GM21717 (cell line): ENCODE measurements around the gene GARNL3.

Experiments used
- ATAC-seq: cut with Tn5 transposase; IDR thresholded peaks from one replicate; pipeline ENCODE4 v1.9.1; 2021; ENCODE audit warnings: mild to moderate bottlenecking, moderate library complexity; ENCODE audit not compliant: unreplicated experiment

GARNL3 gene

DNA sequence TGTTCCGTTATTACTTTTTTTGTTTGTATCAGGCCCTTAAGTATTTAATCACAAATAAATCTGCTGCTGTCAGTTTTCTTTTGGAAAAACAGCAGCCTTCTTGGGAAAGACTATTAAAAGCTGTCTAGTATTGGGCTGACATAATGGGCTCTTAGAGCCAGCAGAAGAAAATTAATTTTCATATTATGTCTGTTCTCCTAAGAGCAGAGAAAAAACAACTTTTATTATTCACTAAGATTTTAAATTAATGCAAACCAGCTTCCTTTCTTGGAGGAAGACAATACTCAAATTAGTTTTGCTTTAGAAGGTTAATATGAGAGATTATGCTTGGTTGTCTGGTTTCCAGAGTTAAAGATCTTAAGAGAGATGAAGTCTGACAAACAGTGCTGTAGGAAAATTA lies 30.6 kb upstream of the GARNL3 start:
- ATAC-seq: no peak

DNA sequence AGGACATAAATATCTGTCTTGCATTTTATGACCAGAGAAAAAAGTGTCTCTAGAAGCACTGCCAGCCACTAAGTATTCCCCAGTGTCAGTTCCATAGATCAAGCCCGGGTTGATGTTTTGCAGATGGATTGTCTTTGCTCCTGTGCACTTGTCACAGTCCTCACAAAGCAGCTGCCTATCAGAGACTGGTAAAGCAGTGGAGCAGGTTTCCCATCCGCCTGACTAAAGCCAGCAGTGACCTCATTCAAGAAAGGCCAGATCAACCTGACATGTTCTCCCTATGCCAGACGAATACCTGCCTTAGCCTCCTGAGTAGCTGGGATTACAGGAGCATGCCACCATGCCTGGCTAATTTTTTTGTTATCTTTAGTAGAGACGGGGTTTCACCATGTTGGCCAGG lies 26.8 kb upstream of the GARNL3 start:
- ATAC-seq: no peak

DNA sequence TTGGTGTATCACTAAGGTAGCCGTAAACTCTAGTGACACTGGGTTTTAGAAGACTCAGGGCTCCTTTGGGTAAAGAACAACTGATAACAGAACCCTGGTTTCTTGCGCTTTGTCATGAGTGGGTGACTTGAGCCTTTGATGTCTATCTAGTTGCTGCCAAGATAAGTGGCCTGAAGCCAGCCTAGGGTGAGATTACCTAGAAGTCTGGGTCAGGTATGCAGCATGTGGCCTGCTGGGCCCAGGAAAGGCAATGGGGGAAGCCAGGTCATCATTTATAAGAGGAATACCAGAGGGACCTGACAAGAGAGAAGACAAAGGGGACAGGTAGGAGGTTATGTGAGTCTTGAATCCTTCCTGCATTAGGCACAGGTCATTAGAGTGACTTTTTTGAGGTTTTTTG lies 23.2 kb upstream of the GARNL3 start:
- ATAC-seq: no peak

DNA sequence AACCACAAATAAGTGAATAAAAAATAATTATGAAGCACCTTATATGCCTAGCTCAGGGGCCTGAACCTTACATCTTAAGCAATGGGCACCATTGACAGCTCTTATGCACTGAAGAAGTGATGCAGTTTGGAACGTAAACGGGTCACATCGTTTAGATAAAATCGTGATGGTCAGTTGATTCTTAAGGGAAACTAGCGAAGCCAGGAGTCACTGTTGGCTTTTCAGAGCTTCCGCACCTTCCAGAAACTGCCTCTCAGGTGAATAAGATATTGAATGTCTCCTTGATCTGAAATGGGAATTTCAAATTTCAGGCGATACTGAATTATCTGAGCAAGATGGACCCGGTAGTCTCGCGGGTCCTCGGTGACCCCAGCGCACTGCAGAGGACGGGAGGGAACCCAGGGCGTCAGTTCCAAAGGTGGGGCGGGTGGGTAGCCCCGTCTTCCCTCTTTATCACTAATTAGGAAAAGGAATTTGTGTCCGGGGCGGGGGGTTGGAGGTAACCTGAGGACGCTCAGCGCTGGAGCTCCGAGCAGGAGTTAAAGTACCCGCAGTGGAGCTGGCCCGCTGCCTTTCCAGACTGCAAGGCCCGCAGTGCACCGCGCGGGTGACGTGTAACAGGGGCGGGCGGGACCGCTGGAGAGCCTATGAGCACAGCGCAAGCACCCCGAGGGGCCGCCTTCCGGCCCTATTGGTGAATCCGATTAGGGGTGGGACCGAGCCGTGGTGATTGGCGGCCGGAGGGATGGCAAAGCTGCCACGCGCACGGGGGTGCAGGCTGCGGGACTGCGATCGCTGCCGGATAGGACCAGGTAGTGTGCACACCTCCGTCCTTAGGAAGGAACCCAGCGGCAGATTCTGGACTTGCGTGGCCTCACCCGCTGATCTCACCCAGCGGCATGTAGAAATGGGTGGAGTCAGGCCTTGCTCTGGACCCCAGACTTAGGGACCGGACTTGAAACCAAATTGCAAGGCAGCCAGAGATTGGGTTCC lies 19.7 kb upstream of the GARNL3 start:
- ATAC-seq: peak; percentile 99

DNA sequence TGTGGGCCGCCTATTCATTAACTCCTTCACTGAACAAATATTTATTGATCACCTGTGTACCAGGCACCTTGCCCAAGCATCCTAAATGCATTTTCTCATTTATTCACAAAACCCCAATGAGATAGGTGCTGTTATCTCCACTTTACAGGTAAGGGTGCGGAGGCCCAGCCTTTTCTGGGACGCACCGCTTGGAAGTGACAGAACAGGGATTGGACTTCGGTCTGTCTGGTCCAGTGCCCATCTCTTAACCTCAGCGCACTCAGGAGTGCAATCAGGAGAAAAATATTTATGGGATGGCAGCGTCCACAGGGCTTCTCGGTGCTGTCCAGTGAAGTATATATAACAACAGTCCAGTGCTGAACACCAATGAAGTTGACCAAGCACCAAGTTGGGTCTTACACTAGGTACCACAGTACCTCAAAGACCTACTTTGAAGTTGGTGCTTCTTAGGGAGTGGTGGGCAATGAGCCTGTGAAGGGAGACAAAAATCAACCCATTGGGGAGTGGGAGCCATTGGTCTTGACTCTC lies 18.9 kb upstream of the GARNL3 start:
- ATAC-seq: no peak

DNA sequence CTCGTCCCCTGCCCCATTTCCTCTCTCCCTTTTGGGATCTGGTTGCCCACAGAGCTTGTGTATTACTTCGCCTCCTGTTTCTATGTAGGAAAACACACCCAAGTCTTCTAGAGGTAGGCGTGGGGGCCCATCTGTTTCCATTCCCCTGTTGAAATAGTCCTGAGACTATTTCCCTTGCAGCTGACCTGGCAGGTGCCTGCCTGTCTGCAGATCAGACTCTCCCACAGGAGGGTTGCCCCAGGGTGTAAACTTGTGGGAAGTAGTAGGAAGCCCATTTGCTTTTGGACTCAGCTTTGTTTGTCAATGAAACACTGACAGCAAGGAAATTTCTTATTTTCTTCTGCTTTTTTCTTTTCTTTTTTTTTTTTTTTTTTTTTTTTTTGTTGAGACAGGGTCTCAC lies 16.3 kb upstream of the GARNL3 start:
- ATAC-seq: no peak

DNA sequence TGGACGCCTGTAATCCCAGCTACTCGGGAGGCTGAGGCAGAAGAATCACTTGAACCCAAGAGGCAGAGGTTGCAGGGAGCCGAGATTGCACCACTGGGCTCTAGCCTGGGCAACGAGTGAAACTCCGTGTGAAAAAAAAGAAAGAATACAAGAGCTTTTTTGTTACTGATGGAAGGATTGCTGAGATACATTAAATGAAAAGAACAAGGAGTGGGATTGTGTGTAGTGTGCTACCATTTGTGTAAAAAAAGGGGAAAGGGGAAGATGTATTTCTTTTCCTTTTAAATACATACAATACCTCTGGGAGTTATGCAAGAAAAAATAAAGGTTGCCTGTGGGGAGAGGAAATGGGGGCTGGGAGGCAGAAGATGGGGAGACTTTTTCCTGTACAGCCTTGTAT lies 14.7 kb upstream of the GARNL3 start:
- no peak for ATAC-seq

DNA sequence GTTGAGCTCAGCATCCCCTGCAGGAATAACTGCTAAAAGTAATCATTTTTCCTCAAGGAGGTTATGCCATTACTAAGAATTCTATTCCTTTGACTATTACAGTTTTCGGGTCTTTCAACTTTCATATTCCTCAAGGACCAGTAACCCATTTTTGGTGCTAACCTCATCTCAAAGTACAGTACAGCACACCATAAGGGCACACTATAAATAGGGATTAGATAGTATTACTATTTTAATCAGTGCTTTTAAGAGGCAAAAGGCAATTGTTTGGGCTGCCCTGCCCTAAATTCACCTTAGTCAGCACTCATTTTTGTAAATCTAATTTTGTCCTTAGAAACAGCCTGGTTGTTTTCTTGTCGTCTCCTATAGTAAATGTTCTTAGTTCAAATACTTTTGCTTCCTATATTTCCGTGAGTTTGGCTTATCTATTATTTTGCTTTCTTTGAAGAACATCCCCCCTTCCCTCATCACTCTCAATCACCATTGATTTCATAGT lies 13.6 kb upstream of the GARNL3 start:
- no peak for ATAC-seq

DNA sequence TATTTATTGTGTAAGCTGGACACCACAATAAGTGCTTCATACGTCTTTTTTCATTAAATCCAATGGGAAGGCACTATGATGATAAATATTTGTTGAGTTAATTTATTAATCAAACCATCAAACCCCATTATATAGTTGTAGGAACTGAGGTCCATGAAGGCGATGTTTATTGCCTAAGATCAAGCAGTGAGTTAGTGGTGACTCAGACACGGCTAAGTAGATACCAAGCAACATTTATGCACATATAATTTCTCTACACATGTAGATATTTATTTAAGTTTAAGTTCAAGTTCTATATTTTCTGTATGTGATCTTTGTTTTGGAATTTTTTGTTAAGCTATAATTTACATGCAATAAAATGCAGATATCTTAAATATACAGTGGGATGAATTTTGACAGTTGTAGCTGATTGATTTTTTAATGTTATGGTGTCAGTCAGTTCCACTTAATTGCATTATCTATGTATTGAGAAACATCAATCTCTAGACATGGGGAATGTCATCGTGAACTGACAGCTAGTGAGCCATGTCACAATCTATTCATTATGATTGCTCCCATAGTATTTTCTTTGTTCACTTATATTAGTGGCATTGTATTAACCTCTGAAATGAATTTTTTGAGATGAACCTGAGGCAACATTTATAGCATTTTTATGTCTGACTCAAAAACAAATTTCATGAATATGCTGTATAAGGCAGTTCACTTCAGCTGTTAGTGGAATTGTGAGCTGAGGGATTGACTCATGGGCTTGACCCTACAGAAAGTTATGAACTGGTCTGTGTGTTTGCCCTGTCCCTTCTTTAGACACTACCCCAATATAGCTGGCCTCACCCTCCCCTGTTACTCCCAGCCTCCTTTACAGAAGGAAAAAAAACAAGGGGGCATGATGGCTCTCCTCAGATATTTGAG lies 11.9 kb upstream of the GARNL3 start:
- no peak for ATAC-seq

DNA sequence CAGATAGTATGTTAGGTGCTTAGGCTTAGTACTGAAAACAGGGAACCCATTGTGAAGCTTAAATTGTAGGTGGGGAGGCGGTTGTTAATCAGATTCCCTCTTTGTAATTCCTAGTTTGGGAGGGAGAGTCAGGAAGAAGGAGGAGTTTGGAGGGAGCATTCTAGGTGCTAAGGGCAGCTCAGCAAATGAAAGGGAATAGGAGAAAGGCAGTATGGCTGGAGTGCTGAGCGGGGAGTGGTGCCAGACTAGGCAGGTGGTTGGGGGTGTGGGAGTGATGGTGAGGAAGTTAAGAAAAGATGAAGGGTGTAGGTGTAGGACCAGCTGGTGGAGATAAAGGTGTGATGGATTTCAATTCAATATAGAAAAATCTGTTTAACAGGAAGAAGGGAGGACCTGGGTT lies 11.1 kb upstream of the GARNL3 start:
- ATAC-seq: no peak

DNA sequence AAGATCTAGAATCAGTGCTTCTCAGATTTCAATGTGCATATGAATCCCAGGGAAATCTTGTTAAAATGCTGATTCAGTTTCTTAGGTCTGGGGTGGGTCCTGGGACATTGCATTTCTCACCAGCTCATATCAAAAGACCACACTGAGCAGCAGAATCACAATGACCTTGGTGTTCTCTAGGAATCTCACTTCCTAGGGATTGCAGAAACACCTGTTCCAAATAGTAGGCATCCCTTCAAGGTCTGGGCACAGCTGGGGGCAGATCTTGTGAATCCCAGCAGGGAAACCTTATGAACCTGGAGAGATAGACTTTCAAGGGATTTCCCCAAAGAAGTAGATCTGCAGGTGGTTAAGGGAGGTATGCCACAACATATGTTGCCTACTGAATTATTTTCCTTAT lies 8.9 kb upstream of the GARNL3 start:
- ATAC-seq: no peak

DNA sequence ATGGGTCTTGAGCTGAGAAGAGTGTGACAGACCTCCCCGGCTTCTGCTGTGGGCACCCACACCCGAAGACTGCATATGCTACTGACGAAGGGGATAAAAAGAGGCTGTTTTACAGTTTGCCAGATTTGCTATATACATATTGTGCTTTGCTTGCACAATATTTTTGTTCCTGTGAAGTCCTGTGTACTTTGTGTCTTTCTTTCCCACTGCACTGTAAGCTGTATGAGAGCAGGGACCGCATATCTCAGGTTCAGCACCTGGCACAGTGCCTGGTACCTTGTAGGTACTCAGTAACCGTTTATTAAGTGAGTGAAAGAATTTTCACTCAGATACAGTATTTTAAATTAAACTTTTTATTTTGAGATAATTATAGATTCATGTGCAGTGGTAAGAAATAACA lies 8.2 kb upstream of the GARNL3 start:
- no peak for ATAC-seq

DNA sequence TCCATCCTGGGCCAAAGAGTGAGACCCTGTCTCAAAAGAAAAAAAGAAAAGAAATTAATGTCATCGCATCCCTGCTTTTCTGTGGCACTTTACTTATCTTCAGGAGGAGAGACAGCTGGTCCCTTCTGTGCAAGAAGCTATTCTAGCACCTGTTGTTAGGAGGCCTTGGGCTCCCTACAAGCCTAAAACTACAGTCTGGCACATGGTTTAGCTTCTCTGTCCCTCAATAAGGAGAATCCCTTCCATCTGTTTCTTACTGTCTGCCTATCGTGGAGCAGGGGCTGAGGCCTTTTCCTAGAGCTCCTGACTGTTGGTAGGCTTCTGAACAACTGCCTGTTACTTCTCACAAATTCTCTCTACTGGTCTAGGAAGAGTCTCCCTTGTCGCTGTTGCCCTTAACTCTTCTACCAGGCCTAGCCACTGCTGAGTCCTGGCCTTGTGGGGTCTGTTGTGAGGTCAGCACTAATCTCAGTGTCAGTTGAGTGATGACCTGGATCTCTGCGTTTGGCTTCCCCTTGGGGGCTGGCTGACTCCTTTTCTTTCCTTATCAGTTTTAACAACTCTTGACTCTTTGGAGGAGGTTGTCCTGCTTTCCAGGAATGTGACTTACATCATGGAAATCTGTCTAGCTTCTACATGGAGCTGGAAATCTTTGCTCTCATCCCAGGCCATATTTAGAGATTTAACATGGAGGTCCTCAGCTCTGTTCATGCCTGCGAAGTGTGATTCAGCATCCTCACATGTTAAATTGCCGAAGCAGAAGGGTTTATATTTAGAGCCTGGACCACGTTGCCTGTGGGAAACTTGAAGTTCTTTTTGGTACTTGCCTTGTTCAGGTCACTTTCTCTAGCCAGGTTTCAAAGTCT lies 5.7 kb upstream of the GARNL3 start:
- no peak for ATAC-seq

DNA sequence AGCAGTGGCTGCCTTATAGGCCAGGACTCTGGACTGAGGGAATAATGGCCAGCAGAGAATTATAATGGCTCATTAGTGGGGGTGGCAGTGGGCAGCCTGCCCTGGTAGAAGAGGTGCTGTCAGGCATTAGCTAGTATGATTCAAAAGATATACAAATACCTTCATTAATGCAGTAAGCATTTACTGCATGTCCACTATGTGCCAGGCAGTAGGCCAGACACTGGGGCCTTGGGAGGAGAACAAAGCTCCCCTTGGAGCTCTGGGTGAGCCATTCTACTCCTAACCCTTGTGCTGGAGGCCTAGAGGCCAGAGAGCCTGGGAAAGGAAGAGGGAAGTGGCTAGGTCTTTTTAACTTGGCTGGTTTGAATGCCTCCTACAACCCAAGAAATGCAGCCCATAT lies 2.0 kb upstream of the GARNL3 start:
- no peak for ATAC-seq

DNA sequence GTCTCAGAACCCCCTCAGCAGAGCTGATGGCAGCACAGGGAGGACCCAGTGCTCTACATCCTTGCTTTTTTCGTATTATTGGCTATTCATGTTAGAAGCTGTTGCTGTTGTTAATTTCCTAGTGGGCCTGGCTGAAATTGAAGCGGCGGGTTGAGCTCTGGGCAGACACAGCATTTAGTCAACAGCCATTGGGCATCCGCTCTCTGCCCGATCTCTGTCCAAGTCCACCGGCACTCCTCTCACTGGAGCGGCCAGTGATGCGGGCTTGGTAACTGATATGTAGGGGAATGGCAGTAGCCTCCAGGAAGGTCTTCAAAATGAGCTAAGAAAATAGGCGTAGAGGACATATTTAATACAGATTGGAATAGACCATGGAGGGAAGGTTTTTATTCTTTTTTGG lies 1.3 kb upstream of the GARNL3 start:
- ATAC-seq: no peak

DNA sequence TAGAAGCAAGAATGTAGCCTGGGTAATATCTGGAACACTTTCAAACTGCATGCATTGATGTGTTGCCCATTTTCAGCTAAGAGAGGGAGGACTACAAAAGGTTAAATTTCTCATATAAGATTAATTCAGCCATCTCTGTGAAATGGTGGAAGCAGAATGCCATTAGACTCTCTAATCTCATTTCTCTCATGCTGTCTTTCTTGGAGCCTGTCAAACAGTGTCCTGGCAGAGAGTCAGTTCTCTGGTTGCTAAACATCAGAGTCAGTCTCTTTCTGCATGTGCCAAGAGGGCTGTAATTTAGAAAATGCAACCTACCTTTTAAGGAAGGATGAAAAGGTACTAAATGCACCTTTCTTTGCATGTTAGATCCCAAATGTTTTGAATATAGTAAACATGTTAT lies 910 bp upstream of the GARNL3 start:
- ATAC-seq: no peak

DNA sequence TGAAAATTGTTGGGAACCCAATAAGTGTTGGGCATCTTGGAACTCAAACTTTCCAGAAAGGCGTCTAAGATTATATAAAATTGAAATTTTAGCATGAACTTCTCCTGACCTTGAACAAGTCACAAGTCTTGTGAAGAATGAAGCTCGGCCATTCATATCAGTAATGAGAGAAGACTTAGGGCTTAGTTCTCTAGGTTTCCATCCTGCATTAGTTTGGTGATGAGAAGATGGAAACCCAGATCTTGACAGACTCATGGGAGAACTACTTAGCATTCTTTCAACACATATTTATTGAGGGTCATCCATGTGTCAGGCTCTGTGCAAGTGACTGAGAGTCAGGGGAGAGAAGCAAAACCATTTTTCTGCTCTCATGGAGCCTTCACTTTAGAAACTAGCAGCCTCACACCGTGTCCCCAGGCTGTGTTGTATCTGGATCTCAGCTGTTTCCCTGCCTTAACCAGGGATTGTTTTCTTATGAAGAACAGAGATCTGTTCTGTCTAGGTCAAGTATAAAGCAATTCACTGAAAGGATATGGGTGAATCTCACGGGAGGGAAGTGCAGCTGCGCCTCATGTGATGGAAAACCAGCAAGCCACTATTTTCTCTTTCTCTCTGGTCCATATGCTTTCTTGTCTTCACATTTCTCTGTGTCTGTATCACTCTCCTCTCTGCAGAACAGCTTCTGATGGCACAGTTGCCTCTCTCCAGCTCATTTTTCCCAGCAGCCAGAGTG lies 3.4 kb downstream of the GARNL3 start:
- no peak for ATAC-seq

DNA sequence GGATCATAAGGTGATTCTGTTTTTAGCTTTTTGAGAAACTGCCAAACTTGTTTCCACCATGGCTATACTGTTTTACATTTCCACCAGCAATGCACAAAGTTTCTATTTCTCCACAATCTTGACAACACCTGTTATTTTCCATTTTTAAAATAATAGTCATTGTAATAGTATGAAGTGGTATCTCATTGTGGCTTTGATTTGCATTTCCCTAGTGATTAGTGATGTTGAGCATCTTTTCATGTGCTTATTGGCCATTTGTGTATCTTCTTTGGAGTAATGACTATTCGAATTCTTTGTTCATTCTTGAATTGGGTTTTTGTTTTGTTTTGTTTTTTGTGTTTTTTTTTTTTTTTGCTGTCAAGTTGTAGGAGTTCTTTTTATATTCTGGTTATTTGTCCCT lies 4.9 kb downstream of the GARNL3 start:
- no peak for ATAC-seq

DNA sequence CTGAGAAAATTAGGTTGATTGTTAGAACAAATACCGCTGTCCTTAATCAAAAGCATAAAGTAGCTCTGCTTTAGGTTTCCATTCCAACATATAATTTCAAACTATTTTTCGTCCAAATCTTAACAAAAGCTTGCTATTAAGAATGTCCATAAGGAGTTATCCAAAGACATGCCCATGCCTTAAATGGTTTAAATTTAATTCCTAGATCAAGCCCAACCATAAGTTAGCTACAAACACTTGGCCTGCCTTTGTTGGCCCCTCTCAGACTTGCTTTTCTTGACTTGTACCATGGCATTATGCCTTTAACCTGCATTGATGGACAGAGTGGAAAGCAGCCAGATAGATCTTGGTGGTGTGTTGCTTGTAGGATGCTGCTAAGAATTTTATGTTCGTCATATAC lies 8.8 kb downstream of the GARNL3 start:
- ATAC-seq: no peak

DNA sequence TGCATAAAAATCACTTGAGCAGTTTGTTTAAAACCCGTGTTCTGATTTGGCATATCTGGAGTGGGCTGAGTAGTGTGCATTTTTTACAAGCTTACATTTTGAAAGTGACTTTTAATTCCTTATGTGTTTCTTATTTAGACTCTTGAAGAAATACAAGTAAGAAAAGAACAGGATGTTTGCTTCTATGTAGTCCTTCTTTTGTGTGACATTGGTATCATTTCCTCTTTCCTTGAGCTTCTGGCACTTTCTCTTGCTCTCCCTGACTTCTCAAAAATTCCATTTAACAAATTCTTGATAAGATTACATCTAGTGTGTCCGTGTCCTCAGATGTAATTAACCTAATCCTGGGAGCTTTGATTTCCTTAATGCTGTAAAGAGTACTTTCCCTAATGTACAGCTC lies 12.5 kb downstream of the GARNL3 start:
- no peak for ATAC-seq
